Hematopoietic multipotent progenitor cell treated with erythropoietin and hydrocortisone succinate and interleukin-3 and kit ligand, for 8 days (in vitro differentiated cells): ENCODE data around the gene DEF6.

Source experiments
- DNase-seq: peaks from one replicate; pipeline ENCODE4 v3.0.0-alpha.2; 2015

Gene DEF6, protein sequence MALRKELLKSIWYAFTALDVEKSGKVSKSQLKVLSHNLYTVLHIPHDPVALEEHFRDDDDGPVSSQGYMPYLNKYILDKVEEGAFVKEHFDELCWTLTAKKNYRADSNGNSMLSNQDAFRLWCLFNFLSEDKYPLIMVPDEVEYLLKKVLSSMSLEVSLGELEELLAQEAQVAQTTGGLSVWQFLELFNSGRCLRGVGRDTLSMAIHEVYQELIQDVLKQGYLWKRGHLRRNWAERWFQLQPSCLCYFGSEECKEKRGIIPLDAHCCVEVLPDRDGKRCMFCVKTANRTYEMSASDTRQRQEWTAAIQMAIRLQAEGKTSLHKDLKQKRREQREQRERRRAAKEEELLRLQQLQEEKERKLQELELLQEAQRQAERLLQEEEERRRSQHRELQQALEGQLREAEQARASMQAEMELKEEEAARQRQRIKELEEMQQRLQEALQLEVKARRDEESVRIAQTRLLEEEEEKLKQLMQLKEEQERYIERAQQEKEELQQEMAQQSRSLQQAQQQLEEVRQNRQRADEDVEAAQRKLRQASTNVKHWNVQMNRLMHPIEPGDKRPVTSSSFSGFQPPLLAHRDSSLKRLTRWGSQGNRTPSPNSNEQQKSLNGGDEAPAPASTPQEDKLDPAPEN

DNA sequence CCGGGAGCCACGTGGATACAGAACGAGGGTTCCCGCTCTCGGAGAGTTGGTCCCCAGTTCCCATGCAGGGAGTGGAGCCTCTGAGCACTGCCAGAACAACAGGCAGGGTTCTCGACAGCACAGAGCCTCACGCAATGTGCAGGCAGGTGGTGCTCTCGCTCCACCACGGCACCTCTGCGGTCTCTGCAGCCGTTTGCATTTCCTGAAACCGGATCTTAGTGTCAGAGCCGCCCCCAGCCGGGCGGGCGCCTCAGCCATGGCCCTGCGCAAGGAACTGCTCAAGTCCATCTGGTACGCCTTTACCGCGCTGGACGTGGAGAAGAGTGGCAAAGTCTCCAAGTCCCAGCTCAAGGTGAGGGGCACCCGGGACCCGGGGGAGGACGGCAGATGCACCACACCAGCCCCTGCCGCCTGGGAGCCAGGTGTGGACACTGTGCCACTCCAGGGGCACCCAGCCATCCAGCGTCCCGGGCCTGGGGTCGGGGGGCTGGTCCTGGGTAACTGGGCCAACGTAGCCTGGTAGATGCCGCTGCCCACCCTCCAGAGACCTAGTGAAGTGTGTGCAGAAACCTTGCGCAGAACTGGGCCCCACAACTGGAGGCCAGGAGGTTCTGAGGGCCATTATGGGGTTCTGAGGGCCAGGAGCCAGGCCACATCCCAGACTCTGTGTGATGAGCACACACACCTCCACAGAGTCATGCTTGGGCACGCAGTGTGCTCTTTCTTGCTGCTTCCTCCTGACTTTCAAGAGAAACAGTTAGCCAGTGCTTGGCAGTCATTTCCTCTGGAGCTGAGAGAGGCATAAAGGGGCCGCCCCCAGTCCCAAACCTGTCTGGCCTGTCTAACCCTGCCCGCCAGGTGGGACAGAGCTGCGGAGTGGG lies at the start of gene DEF6:
TSS of gene DEF6 (plus strand) at position 218 of the 881 bp plus-strand sequence. CDS start at position 257, 39 bp downstream.
- peak; percentile 90 for DNase-seq

DNA sequence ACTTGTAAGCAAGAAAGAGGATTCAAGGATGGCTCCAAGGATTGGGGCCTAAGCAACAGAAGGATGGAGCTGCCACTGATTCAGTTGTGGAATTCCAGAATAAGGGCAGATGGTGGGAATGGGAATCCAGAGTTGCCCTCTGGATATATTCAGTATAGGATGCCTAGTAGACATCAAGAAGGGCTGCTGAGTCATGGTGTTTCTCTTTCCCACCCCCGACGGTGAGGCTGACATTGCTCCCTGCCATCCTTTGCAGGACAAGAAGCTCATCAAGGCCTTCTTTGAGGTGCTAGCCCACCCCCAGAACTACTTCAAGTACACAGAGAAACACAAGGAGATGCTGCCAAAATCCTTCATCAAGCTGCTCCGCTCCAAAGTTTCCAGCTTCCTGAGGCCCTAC lies 49.3 kb upstream of the DEF6 start:
- no peak for DNase-seq

DNA sequence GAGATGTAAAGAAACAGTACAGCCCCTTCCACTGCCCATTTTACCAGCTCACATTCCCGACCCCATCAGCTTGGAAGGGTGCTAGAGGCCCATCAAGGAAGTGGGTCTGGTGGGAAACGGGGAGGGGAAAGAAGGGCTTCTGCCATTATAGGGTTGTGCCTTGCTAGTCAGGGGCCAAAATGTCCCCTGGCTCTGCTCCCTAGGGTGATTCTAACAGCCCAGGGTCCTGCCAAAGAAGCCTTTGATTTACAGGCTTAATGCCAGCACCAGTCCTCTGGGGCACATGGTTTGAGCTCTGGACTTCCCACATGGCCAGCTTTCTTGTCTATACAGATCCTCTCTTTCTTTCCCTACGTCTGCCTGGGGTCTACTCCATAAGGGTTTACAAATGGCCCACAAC lies 48.7 kb upstream of the DEF6 start:
- DNase-seq, result no peak

GRCh38 chr6:35251949-35252348 lies 45.7 kb upstream of the DEF6 start:
- DNase-seq, result no peak

- DNase-seq, result no peak
These were observed 44.4 kb upstream of the DEF6 start for GRCh38 chr6:35253249-35253648.

DNA sequence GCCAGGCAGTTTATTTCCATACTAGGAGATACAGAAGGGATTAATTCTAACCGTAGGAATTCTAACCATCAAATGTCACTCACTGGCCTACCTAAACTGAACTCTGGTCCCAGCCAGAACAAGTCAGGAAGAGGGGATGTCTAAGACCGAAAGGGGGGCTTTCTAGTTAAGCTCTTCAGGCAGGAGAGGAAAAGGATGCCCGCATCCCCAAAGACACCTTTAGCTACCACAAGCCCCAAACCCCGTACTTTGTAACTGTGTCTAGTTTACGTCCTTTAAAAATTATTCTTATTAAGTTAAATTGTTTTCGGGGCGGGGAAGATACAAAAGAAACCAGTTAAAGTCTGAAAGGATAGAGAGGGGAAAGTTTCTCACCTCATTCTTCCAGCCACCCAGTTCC lies 39.3 kb upstream of the DEF6 start:
- DNase-seq, result no peak

- DNase-seq, result peak; percentile 56
These were observed 38.8 kb upstream of the DEF6 start for GRCh38 chr6:35258858-35259193.

GRCh38 chr6:35259194-35259947 lies 38.2 kb upstream of the DEF6 start, which contains the start of gene ZNF76:
Gene ZNF76, plus strand, starts transcription at chr6:35259735. Its CDS starts 21,417 bp downstream, at chr6:35281152.
- DNase-seq, result peak; percentile 96

- peak; percentile 79 for DNase-seq
These were observed 37.5 kb upstream of the DEF6 start for GRCh38 chr6:35259948-35260590.

DNA sequence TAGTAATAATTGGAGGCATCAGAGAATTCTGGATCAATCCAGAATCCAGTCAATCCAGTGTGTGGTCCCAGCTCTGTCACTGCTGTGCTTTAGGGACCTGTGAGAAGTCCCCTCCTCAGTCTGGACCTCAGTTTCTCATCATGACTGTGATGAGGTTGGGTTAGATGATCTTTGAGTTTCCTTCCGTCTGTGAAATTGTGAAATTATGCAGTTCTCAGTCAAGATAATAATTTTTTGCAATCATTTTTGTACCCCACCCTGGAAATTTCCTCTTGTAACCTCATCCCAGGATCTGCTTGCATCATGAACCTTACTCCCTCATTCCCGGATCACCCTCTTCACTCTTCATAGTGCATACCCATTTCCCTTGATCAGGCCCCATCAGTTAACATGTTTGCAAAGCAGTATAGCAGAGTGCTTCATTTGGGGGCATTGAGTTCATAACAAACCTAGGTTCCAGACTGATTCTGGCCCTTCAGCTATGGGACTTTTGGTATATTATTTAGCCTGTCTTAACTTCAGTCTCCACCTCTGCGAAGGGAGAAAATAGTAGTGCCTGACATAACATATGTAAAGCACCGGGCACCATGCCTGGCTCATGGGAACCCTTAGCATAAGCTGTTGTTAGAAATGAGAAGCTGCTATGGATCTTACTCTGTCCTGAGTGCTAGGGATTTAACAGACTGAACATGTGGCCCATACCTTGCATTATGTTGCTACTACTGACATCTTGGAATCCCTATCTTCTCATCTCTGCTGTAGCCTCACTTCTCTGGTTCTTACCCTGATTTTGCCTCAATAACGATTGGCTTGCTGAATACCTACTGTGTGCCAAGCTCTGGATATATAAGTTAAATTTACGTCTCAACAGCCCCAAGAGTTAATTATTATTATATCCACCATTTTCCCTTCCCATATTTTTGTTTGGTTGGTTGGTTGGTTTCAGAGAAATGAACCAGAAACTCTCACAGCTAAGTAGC lies 36.7 kb upstream of the DEF6 start:
- peak; percentile 10 for DNase-seq

- DNase-seq, result no peak
These were observed 35.0 kb upstream of the DEF6 start for GRCh38 chr6:35262596-35262995.

GRCh38 chr6:35264550-35265274 lies 32.9 kb upstream of the DEF6 start:
- no peak for DNase-seq

DNA sequence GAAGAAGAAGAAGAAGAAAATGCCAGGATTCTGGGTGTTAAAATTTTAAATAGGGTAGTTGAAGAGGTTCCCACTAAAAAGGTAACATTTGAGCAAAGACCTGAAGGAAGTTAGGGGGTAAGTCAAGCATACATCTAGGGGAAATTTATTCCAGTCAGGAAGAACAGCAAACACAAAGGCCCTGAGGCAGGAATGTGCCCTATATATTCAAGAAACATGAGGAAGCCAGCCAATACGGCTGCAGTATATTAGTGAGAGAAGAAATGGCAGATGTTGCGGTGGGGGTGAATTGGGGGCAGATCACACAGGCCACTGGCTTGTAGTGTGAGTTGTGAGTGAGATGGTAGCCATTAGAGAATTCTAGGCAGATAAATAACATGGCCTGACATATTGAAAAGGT lies 32.1 kb upstream of the DEF6 start:
- no peak for DNase-seq

- no peak for DNase-seq
These were observed 30.2 kb upstream of the DEF6 start for GRCh38 chr6:35267446-35267845.

DNA sequence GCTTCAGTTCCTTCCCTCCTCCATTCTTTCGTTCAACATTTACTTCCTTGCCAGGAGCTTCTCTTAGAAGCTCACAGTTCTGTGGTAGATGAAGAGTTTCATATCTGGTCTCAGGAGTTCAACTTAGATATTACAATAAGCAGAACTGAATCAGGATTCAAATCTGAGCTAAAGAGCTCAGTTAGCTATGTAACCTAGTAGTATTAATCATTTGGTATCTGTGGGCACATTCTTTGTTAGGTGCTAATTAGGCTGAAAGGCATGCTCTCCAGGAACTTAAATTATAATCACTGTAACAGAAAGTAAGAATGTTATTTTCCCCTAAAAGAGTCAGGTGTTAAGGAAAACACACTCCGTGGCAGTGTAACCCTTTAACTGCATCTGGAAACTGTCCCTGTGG lies 29.7 kb upstream of the DEF6 start:
- DNase-seq, result no peak

- no peak for DNase-seq
These were observed 25.6 kb upstream of the DEF6 start for GRCh38 chr6:35272005-35272404.

GRCh38 chr6:35273822-35274559 lies 23.6 kb upstream of the DEF6 start:
- no peak for DNase-seq

GRCh38 chr6:35275744-35276260 lies 21.8 kb upstream of the DEF6 start:
- no peak for DNase-seq

DNA sequence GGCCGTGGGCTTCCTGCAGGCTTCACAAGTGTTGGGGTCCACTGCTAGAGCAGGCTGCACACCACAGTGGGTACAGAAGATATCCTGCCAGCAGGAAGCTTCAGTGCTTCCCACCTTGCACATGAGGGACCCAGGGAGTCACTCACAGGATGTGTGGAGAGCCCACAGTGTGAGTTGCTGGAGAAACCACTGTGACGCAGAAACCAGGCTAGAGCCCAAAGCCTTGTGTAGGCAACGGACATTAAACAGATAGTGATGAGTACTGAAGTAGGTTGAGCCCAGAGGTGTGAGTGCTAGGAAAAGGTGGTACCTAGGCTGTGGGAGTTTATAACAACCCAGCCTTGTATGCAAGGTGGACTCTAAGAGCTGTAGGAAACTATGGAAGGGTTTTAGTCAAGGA lies 18.9 kb upstream of the DEF6 start:
- no peak for DNase-seq
